PFSK-1 (cell line): Measurements from ENCODE around the gene POLR1F.

ENCODE experiments used
- FOXP2 ChIP-seq: optimal IDR thresholded peaks from 2 replicates; pipeline ENCODE3; 2011; ENCODE audit warnings: borderline replicate concordance, control low read depth, inconsistent platforms; ENCODE audit not compliant: insufficient read depth; ENCODE audit errors: extremely low read length, extremely low read depth
- POLR2AphosphoS5 ChIP-seq: IDR thresholded peaks from 2 replicates; pipeline ENCODE4 v1.6.1; 2012; ENCODE audit warnings: low read depth, mild to moderate bottlenecking, control low read depth, low read length, moderate library complexity
- REST ChIP-seq, 2 experiments: IDR thresholded peaks; 2 replicates each; pipeline versions ENCODE4 v1.6.1 to v1.8.0; 2011 to 2012; ENCODE audit warnings: low read depth in 2 of 2, low read length in 2 of 2, control low read depth in 1 of 2, inconsistent platforms in 1 of 2, mild to moderate bottlenecking in 1 of 2, moderate library complexity in 1 of 2; ENCODE audit not compliant: insufficient read depth in 1 of 2
- SIN3A ChIP-seq: IDR thresholded peaks from 2 replicates; pipeline ENCODE4 v1.6.1; 2012; ENCODE audit warnings: mild to moderate bottlenecking, low read length, moderate library complexity, borderline replicate concordance; ENCODE audit not compliant: insufficient read depth
- TAF1 ChIP-seq: IDR thresholded peaks from 2 replicates; pipeline ENCODE4 v1.6.1; 2012; ENCODE audit warnings: low read length, control low read depth, borderline replicate concordance; ENCODE audit not compliant: insufficient read depth

POLR1F gene

GRCh38 chr7:19715499-19715898 lies 6.7 kb upstream of the POLR1F start:
- TF ChIP-seq REST (IDR thresholded peaks at IDR 0.05; ENCODE audit: insufficient read depth in 1 of 2, low read depth in 2 of 2, low read length in 2 of 2) (no peak), POLR2AphosphoS5 (no peak), FOXP2 (no peak), SIN3A (no peak), TAF1 (no peak)

GRCh38 chr7:19713676-19714075 lies 4.8 kb upstream of the POLR1F start:
- no peak for TF ChIP-seq REST (IDR thresholded peaks at IDR 0.05; ENCODE audit: insufficient read depth in 1 of 2, low read depth in 2 of 2, low read length in 2 of 2)
- no peak for TF ChIP-seq POLR2AphosphoS5
- TF ChIP-seq TAF1: no peak
- no peak for TF ChIP-seq SIN3A
- no peak for TF ChIP-seq FOXP2

GRCh38 chr7:19709249-19709578 lies 377 bp upstream of the POLR1F start:
- TF ChIP-seq TAF1: no peak

- TF ChIP-seq TAF1 (no peak), SIN3A (no peak), FOXP2 (no peak), POLR2AphosphoS5 (no peak), REST (IDR thresholded peaks at IDR 0.05; ENCODE audit: insufficient read depth in 1 of 2, low read depth in 2 of 2, low read length in 2 of 2) (no peak)
These were observed 1.6 kb downstream of the POLR1F start for GRCh38 chr7:19707240-19707639.

GRCh38 chr7:19705663-19706062 lies 3.2 kb downstream of the POLR1F start:
- TF ChIP-seq TAF1 (no peak), SIN3A (no peak), REST (IDR thresholded peaks at IDR 0.05; ENCODE audit: insufficient read depth in 1 of 2, low read depth in 2 of 2, low read length in 2 of 2) (no peak), POLR2AphosphoS5 (no peak), FOXP2 (no peak)
